DMS 273 (cell line): ENCODE data around the gene LRRC14B.

Experiments used
- DNase-seq: peaks from one replicate; lab custom pipeline; 2025; ENCODE audit not compliant: unreplicated experiment; lab: John Stamatoyannopoulos, UW

LRRC14B gene

DNA sequence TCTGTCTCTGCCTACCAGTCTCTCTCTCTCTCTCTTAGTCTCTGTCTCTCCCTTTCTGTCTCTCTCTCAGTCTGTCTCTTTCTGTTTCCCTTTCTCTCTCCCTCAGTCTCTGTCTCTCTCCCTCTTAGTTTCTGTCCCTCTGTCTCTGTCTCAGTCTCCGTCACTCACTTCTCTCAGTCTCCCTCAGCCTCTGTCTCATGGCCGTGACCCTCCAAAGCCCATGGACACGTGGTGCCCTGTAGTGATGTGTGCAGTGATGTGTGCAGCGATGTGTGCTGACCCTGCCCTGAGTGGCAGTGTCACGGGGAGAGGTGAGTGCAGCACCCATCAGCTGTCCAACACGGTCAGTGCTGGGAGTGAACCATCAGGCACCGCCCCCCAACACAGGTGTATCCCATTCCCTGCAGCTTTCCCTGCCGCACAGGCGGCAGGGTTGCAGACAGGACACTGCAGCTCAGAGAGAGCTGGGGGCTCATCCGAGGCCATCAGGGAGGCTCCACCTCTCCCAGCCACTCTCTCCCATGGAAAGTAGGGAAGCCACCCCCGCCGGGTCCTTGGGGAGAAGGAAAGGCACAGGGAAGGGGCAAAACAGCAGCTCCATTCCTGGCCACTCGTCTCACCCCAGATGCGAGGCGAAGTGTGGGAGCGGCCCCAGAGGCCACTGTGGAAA, 794 bp upstream of the LRRC14B start:
- no peak for DNase-seq

- DNase-seq = no peak
These were observed 825 bp downstream of the LRRC14B start for GRCh38 chr5:191949-192690.

GRCh38 chr5:192691-192969, 1.3 kb downstream of the LRRC14B start:
- DNase-seq = no peak

GRCh38 chr5:192970-193831, 1.9 kb downstream of the LRRC14B start:
- DNase-seq = no peak

DNA sequence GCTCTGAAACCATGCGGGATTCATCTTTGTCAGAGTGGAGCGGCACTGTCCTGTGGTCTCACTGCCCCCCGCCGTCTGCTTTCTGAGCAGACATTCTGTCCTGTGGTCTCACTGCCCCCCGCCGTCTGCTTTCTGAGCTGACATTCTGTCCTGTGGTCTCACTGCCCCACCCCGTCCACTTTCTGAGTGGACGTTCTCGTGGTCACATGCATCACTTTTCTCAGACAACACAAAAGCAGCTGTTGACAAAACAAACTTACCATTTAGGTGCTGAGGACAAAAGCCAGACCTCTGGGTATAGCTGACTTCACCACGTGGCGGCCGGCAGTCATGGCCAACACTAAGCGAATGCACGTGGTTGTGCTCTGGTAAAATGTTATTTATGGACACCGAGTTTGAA, 2.8 kb downstream of the LRRC14B start:
- no peak for DNase-seq

DNA sequence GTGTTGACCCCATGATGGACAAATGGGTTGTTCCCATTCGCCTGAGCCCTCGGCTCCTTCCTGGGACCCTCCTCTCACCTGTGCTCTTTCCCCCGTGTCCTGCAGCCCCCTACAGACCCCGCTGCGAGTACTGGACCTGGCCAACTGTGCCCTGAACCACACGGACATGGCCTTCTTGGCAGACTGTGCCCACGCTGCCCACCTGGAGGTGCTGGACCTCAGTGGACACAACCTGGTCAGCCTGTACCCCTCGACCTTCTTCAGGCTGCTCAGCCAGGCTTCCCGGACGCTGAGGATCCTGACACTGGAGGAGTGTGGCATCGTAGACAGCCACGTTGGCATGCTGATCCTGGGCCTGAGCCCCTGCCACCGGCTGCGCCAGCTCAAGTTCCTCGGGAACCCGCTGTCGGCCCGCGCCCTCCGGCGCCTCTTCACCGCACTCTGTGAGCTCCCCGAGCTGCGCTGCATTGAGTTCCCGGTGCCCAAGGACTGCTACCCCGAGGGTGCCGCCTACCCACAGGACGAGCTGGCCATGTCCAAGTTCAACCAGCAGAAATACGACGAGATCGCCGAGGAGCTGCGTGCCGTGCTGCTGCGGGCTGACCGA, 3.4 kb downstream of the LRRC14B start:
- DNase-seq = no peak

DNA sequence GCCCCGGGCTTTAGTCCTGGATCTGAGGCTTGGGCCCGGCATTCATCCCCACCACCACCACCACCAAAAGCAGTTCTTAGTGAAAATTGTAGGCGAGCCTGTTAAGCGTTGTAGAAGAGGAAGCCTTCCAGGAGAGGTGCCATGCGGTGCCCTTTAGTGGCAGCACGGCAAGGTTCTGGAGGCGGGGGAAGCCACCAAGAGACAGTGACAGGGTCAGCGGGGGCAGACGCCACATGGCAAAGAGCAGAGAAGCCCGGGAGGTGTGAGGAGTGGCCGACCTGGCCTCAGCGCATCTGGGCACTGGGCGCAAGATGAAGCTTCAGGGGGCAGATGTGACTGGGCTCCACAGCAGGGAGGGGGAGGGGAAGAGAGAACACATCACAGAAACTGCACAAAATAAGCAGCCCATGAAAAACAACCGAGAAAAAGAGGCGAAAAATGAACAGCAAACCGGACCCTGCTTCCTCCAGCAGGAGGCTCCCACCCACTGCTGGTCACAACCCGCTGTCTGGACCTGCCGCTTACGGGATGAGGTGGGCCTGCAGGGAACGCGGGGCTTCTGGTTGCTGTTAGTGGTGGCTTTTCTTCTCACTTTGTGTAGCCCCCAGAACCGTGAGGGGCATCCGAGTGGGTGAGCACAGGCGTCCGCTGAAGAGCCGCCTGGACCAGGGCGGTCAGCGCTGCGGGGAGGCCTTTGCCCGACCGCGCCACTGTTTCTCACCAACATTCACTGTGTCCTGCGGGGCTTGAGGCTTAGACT, 4.3 kb downstream of the LRRC14B start:
- DNase-seq = no peak

- DNase-seq = no peak
These were observed 5.1 kb downstream of the LRRC14B start for GRCh38 chr5:196350-196749.

GRCh38 chr5:197031-197430, 5.7 kb downstream of the LRRC14B start:
- peak; percentile 21 for DNase-seq

DNA sequence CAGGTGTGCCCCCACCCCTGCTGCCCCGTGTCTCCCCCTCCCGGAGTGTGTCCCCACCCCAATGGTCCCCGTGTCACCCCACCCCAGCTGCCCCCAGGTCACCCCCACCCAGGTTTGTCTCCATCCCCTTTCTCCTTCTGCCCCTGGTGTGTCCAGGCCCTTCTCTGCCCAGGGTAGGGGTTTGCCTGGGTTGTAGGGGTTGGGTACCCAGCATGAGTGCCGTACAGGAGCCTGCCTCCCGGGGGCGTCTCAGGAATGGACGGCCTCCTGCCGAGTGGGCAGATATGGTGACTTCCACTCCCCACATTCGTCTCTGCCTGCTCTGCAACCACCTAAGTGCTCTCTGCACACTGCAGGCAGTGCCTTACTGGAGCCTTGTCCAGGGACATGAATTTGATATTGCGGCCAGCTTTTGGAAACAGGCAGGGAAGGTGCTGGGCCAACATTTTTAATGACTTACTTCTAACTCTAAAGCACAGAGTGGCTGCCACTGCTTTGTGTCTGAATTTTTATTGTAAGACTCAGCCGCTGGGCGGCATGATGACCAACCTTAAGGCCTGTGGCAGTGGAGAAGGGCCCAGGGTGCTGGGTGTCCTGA, 6.7 kb downstream of the LRRC14B start:
- no peak for DNase-seq

DNA sequence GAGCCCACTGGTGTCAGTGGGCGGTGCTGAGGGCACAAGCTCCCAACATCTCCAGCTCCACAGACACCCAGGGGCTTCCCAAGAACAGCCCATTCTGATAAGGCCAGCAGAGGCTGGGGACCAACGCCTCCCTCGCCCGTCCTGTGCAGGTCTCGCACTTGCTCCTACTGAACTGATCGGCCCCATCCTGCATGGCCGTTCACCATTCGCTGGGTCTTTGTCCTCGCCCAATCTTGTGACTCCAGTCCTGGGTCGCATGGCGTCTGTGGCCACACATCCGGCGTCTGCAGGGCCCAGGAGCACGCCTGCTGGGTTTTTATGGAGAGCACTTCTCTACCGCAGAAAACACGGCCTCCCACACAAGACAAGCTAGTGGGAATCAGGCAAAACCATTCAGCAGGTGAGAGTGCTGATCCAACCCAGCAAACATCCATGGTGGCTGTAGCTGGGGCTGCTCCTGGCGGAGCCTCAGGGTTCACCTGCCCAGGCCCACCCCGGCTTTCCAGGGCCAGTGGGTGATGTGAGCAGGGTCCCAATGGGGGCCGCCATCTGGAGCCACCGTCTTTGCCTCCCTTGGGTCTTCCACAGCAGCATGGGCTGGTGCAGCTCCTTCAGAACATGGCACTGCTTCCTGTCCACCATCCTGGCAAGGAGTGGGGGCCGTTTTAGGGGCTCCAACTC, 7.4 kb downstream of the LRRC14B start:
- no peak for DNase-seq

- no peak for DNase-seq
These were observed 8.1 kb downstream of the LRRC14B start for GRCh38 chr5:199197-199949.

- DNase-seq = no peak
These were observed 8.8 kb downstream of the LRRC14B start for GRCh38 chr5:199950-200645.

GRCh38 chr5:200985-201384, 9.7 kb downstream of the LRRC14B start:
- no peak for DNase-seq

DNA sequence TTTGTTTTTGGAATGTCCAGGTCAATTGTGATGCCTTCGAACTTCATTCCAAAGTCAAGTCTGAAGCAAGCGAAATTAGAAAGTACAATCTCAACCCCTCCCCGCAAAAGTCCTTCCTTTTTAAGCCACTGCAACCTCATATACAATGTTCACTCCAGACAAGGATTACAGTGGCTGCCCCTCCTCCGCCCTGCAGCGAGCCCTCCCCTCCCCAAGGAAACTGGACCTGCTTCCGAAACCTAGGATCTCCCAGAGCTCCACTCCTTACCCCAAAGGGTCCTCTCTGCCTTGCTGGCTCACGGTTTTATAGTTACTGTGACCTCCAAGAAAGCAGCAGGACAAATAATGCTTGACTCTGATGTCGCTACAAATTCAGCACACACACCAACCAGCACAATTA, 10.4 kb downstream of the LRRC14B start:
- no peak for DNase-seq

GRCh38 chr5:203246-203930, 12.1 kb downstream of the LRRC14B start:
- DNase-seq = no peak

GRCh38 chr5:204001-204400, 12.7 kb downstream of the LRRC14B start:
- no peak for DNase-seq

GRCh38 chr5:204462-204861, 13.2 kb downstream of the LRRC14B start:
- DNase-seq = no peak
